Gastrocnemius medialis (tissue), 4 donors: ENCODE measurements around the gene MAP3K12.

ENCODE experiments used
- POLR2A ChIP-seq, 2 donors: fragments of 450-650 bp; IDR thresholded peaks; one replicate each; pipeline ENCODE4 v1.6.1; 2017; ENCODE audit warnings: antibody characterized with exemption in 2 of 2, mild to moderate bottlenecking in 2 of 2, moderate library complexity in 2 of 2
- TF ChIP-seq, protein P1 (sequence below), 5 experiments: fragments of 450-650 bp in 3 of 5; fragments of 200-600 bp in 2 of 5; sonication (generic) in 2 of 5; IDR thresholded peaks in 4 of 5; conservative IDR thresholded peaks in 1 of 5; 1 replicate in 4 of 5; 2 replicates in 1 of 5; pipeline ENCODE4 v1.5.1; 2016 to 2019; ENCODE audit warnings: antibody characterized with exemption in 5 of 5, mild to moderate bottlenecking in 3 of 5, moderate library complexity in 3 of 5

DNA sequence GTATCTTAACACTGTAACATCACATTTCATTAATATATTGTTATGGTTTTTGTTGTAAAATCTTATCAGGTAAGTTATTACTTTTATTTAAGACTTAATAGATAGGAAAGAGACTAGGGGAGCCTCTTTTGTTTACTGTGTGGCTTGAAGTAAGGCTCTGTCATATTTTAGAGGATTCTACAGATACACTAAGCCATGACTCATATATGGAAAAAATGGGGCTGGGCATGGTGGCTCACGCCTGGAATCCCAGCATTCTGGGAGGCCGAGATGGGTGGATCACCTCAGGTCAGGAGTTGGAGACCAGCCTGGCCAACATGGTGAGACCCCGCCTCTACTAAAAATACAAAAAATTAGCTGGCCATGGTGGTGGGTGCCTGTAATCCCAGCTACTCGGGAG is 31.7 kb upstream of the MAP3K12 start:
- TF ChIP-seq, protein P1, sequence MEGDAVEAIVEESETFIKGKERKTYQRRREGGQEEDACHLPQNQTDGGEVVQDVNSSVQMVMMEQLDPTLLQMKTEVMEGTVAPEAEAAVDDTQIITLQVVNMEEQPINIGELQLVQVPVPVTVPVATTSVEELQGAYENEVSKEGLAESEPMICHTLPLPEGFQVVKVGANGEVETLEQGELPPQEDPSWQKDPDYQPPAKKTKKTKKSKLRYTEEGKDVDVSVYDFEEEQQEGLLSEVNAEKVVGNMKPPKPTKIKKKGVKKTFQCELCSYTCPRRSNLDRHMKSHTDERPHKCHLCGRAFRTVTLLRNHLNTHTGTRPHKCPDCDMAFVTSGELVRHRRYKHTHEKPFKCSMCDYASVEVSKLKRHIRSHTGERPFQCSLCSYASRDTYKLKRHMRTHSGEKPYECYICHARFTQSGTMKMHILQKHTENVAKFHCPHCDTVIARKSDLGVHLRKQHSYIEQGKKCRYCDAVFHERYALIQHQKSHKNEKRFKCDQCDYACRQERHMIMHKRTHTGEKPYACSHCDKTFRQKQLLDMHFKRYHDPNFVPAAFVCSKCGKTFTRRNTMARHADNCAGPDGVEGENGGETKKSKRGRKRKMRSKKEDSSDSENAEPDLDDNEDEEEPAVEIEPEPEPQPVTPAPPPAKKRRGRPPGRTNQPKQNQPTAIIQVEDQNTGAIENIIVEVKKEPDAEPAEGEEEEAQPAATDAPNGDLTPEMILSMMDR (IDR thresholded peaks at IDR 0.05 in 4 of 5, conservative IDR thresholded peaks at IDR 0.05 in 1 of 5) = no peak
- no peak for TF ChIP-seq POLR2A (IDR thresholded peaks at IDR 0.05)
